ENCODE measurements around the gene DLX1.
"Not testable (repeated sequence)": the region's sequence is repeated elsewhere in the genome, so short reads cannot be mapped to it uniquely, and the experiment has no call there.

DLX1 gene

GRCh38 chr2:172053486-172053885, 31.8 kb upstream of the DLX1 start:
- no peaks in the 10 kb centered on the region for H3K9me2 ChIP-seq (replicated peaks; ENCODE audit: control insufficient read depth, low read length)
- H3K79me2 ChIP-seq (ENCODE audit: control insufficient read depth, low read length) = no peaks in the 10 kb centered on the region
- H3K4me3 ChIP-seq (ENCODE audit: low read length) = no peak overlapping the region
- H3K9me3 ChIP-seq (ENCODE audit: control insufficient read depth, insufficient read depth, low read length) = no peaks in the 10 kb centered on the region
- no peaks in the 10 kb centered on the region for H3K36me3 ChIP-seq (ENCODE audit: control insufficient read depth, low read length)
- no peak overlapping the region for H3K4me2 ChIP-seq (ENCODE audit: low read length)
- H3K4me1 ChIP-seq (ENCODE audit: control insufficient read depth, low read length) = no peaks in the 10 kb centered on the region
- no peaks in the 10 kb centered on the region for H3F3A ChIP-seq (ENCODE audit: control insufficient read depth, insufficient read depth)
- H3K27ac ChIP-seq (ENCODE audit: low read depth, low read length) = no peak overlapping the region
- no peaks in the 10 kb centered on the region for H3K27me3 ChIP-seq (ENCODE audit: control insufficient read depth, low read length)
- H4K20me1 ChIP-seq (ENCODE audit: control insufficient read depth, insufficient read depth, low read depth, low read length) = no peaks in the 10 kb centered on the region
- TF ChIP-seq CTCF (IDR thresholded peaks at IDR 0.05; ENCODE audit: low read depth, low read length, poor library complexity, severe bottlenecking) (no peak), EZH2phosphoT487 (IDR thresholded peaks at IDR 0.05; ENCODE audit: borderline replicate concordance, low read length) (no peak)

DNA sequence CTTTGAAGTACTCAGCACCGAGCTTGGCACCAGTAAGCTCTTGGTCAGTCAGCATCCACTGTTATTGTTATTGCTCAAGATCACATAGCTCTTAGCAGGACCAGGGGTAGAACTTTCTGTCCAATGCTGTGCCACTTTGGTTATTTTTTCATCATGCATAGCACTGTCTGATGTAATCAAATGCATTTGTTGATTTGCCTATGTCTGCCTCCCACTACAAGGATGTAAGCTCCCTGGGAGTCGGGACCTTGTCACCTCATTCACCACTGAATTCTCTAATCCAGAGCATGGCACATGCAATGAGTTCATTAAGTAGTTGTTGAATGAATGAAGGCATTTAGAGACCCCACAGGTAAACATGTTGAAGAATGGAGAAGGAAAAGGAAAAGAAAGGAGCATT, 29.0 kb upstream of the DLX1 start:
- no peaks in the 10 kb centered on the region for H3K9me2 ChIP-seq (replicated peaks; ENCODE audit: control insufficient read depth, low read length)
- no peak overlapping the region for H3K4me2 ChIP-seq (ENCODE audit: low read length)
- no peak overlapping the region for H3K27ac ChIP-seq (ENCODE audit: low read depth, low read length)
- no peaks in the 10 kb centered on the region for H3K79me2 ChIP-seq (ENCODE audit: control insufficient read depth, low read length)
- no peaks in the 10 kb centered on the region for H3F3A ChIP-seq (ENCODE audit: control insufficient read depth, insufficient read depth)
- H3K9me3 ChIP-seq (ENCODE audit: control insufficient read depth, insufficient read depth, low read length) = no peaks in the 10 kb centered on the region
- no peak overlapping the region for H3K4me3 ChIP-seq (ENCODE audit: low read length)
- H3K27me3 ChIP-seq (ENCODE audit: control insufficient read depth, low read length) = no peaks in the 10 kb centered on the region
- TF ChIP-seq CTCF (IDR thresholded peaks at IDR 0.05; ENCODE audit: low read depth, low read length, poor library complexity, severe bottlenecking) (no peak), EZH2phosphoT487 (IDR thresholded peaks at IDR 0.05; ENCODE audit: borderline replicate concordance, low read length) (no peak)
- H3K4me1 ChIP-seq (ENCODE audit: control insufficient read depth, low read length) = no peaks in the 10 kb centered on the region
- H4K20me1 ChIP-seq (ENCODE audit: control insufficient read depth, insufficient read depth, low read depth, low read length) = no peaks in the 10 kb centered on the region
- H3K36me3 ChIP-seq (ENCODE audit: control insufficient read depth, low read length) = no peaks in the 10 kb centered on the region

GRCh38 chr2:172058660-172059059, 26.6 kb upstream of the DLX1 start:
- Histone ChIP-seq H3K4me2 (ENCODE audit: low read length) (no peak overlapping the region), H3K4me1 (ENCODE audit: control insufficient read depth, low read length) (no peaks in the 10 kb centered on the region), H3K79me2 (ENCODE audit: control insufficient read depth, low read length) (no peaks in the 10 kb centered on the region), H3K27me3 (ENCODE audit: control insufficient read depth, low read length) (no peaks in the 10 kb centered on the region), H3K36me3 (ENCODE audit: control insufficient read depth, low read length) (no peaks in the 10 kb centered on the region), H3K9me2 (replicated peaks; ENCODE audit: control insufficient read depth, low read length) (no peaks in the 10 kb centered on the region), H4K20me1 (ENCODE audit: control insufficient read depth, insufficient read depth, low read depth, low read length) (no peaks in the 10 kb centered on the region), H3F3A (ENCODE audit: control insufficient read depth, insufficient read depth) (no peaks in the 10 kb centered on the region), H3K9me3 (ENCODE audit: control insufficient read depth, insufficient read depth, low read length) (no peaks in the 10 kb centered on the region), H3K27ac (ENCODE audit: low read depth, low read length) (no peak overlapping the region), H3K4me3 (ENCODE audit: low read length) (no peak overlapping the region)
- TF ChIP-seq CTCF (IDR thresholded peaks at IDR 0.05; ENCODE audit: low read depth, low read length, poor library complexity, severe bottlenecking) = no peak
- TF ChIP-seq EZH2phosphoT487 (IDR thresholded peaks at IDR 0.05; ENCODE audit: borderline replicate concordance, low read length) = no peak

- not testable (repeated sequence) for H4K20me1 ChIP-seq (ENCODE audit: control insufficient read depth, insufficient read depth, low read depth, low read length); H3K4me2 ChIP-seq (ENCODE audit: low read length); H3K9me2 ChIP-seq (replicated peaks; ENCODE audit: control insufficient read depth, low read length); H3K9me3 ChIP-seq (ENCODE audit: control insufficient read depth, insufficient read depth, low read length); H3K36me3 ChIP-seq (ENCODE audit: control insufficient read depth, low read length); H3K27me3 ChIP-seq (ENCODE audit: control insufficient read depth, low read length); H3F3A ChIP-seq (ENCODE audit: control insufficient read depth, insufficient read depth); H3K27ac ChIP-seq (ENCODE audit: low read depth, low read length); H3K4me1 ChIP-seq (ENCODE audit: control insufficient read depth, low read length); H3K4me3 ChIP-seq (ENCODE audit: low read length); H3K79me2 ChIP-seq (ENCODE audit: control insufficient read depth, low read length)
These were observed 25.2 kb upstream of the DLX1 start for GRCh38 chr2:172060118-172060517.

Measured in DOHH2 (cell line).